ENCODE data around the gene ARHGDIG. TPM values are rescaled to one million over a fixed set of nuclear protein-coding genes. Genes with fewer than 3 reads are reported as not detected.
"Not testable (repeated sequence)": the region's sequence is repeated elsewhere in the genome, so short reads cannot be mapped to it uniquely, and the experiment has no call there.

The ARHGDIG gene
- total RNA-seq, result not detected

DNA sequence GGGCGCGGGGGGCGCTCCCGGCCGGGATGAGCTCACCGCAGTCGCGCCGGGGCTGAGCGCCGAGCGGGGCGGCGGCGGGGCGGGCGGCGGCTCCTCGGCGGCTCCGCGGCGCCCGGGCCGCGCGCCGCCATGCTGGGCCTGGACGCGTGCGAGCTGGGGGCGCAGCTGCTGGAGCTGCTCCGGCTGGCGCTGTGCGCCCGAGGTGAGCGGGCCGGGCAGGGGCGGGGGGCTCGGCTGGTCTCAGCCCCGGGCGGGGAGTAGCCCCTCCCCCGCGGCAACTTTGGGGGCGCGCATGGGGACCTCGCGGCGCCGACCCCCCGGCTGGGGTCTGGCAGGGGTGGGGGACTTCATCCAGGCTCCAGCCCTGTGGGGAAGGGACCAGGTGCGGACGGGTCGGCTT, at the start of gene ARHGDIG:
Gene ARHGDIG, plus strand, starts transcription at position 40 of the 400 bp plus-strand sequence. Its CDS starts 90 bp downstream, at position 130.
- DNase-seq (ENCODE audit: low spot score), result no peak

DNA sequence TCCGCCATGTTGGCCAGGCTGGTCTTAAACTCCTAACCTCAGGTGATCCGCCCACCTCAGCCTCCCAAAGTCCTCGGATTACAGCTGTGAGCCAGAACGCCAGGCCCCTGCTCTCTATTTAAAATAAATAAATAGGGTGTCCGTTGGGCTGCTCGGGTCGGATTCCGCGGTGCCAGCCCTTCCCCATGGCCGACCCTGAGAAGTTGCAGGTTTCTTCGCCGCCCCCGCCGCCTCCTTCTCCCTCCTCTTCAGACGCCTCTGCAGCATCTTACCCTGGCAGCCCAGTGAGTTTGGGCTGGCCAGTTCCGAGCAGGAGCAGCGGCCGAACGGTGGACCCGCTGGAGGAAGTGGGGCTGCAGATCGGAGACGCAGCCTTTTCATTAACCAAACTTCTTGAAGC, 49.4 kb upstream of the ARHGDIG start:
- no peak for DNase-seq (ENCODE audit: low spot score)

DNA sequence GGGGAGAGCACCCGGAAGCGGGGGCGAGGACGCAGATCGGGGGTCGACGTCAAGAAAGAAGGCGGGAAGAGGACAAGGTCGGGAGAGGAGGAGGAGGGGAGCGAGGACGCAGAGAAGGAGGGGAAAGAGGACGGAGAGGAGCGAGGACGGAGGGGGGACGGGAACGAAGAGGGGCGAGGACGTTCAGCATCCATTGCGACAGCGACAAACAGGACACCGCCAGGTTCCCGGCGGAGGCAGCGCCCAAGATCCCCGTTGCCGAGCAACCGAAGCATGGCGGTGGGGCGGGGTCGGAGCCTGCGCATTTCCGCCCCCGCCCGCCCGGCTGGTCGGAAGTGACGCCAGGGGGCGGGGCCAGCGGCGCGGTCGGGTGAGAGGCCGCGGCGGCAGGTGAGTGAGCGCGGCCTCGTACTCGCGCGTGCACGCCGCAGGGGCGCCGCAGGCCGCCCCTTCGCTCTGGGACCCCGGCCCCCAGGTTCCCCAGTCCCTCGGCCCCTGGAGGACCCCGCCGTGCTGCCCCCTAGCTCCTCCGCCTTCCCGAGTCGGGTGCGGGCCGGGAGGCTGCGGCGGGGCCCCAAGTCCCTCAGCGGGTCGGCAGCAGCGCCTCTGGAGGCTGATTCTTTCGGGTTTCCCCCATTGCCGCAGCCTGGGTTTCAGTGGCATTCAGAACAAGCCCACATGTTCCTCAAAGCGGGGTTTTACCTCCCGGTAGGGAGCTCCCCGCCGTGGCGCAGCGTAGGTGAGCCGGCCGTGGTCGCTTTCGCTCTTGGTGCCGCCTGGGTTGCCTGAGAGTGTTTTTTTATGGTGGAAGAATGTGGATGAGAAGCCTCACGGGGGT, 45.7 kb upstream of the ARHGDIG start, which contains the start of gene FAM234A:
Gene FAM234A, plus strand, starts transcription at position 354 of the 838 bp plus-strand sequence. CDS start 19,593 bp downstream, outside the sequence.
- peak; percentile 93 for DNase-seq (ENCODE audit: low spot score)

DNA sequence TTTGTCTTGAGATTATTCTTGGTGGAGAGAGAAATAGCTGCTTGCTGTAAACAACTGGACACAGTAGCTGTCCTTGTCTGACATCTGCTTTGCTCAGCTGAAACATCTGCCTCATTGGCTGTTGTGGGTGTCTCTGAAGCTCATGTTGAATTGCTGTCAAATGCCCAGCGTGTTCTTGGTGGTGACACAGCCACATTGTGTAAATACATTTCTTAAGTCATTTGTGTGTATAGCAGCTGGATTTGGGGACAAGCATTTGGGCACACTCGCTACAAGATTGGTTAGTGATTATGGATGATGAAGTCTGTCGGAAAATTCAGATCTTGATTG, 40.5 kb upstream of the ARHGDIG start:
- no peak for DNase-seq (ENCODE audit: low spot score)

DNA sequence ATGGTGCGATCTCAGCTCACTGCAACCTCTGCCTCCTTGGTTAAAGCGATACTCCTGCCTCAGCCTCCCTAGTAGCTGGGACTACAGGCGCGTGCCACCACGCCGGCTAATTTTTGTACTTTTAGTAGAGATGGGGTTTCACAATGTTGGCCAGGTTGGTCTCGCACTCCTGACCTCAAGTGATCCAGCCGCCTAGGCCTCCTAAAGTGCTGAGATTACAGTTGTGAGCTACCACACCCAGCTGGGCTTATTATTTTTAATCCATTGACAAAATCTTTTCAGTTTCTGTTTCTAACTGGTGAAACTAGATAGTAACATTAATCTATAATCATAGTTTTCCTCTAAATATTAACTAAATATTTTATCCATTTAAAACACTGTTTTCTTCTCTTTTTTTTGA, 39.8 kb upstream of the ARHGDIG start:
- DNase-seq (ENCODE audit: low spot score), result no peak

DNA sequence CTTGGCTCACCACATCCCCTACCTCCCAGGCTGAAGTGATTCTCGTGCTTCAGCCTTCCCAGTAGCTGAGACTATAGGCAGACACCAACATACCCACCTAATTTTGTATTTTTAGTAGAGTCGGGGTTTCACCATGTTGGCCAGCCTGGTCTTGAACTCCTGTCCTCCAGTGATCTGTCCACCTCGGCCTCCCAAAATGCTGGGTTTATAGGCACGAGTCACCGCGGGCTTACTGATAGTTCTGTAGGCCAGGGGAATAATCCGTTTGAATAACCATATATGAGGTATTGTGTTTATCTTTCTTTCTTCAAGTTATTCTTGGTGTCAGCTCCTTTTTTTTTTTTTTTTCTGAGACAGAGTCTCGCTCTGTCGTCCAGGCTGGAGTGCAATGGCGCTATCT, 38.1 kb upstream of the ARHGDIG start:
- DNase-seq (ENCODE audit: low spot score), result no peak

DNA sequence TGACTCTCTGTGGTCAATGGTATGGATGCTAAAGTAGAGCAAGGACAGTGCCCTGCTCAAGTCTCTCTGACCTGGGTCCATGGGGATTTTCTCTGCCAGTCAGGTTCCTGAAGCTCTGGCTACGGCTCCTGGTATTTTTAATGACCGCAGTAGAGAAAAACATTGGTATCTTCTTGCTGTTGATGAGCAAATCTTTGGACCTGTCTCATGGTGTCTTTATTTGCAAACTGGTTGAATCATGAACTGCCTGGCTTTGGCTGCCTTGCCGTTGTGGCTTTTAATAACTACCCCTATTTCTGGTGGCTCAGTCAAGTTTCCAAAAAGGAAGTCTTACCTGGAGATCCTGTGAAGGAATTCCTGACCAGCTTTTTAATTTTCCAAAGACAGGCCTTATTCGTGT, 37.0 kb upstream of the ARHGDIG start:
- DNase-seq (ENCODE audit: low spot score), result no peak

DNA sequence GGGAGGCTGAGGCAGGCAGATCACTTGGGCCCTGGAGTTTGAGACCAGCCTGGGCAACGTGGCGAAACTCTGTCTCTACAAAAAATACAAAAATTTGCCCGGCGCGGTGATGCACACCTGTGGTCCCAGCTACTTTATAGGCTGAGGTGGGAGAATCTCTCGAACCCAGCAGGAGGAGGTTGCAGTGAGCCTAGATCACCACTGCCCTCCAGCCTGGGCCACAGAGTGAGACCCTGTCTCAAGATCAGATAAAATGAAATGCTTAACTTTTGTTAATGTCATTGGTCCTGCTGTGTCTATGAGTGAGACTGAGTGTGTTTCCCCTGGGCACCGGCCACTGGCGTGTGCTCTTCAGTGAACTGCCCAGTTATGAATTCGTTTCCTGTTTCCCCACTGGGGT, 35.3 kb upstream of the ARHGDIG start:
- DNase-seq (ENCODE audit: low spot score), result no peak

DNA sequence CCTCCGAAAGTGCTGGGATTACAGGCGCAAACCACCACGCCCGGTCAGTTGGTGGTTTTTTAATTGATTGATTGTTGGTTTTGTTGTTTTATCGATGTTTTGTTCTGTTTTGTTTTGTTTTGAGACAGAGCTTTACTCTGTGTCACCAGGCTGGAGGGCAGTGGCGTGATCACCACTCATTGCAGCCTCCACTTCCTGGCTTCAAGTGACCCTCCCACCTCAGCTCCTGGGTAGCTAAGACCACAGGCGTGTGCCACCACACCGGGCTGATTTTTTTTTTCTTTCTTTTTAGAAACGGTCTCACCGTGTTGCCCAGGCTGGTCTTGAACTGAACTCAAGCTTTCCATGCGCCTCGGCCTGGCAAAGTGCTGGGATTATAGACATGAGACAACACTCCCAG, 33.4 kb upstream of the ARHGDIG start:
- no peak for DNase-seq (ENCODE audit: low spot score)

DNA sequence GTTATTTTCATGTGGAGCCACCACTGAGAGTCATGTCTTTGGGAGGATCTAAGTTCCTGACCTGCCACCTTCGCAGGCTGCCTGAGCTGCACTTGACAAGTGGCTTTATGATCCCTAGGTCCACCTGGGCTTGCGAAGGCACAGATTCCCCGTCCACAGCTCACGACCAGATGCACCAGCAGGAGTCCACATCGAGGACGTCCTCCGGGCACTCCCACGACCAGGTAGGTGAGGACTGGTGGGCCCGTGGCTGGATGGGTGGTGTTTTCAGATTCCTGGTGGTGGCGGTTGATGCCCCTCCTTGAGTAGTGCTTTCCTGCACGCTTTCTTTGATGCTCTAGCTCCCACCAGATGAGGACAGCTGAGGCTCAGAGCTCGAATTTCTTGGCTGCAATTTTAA, 31.0 kb upstream of the ARHGDIG start:
- DNase-seq (ENCODE audit: low spot score), result no peak

DNA sequence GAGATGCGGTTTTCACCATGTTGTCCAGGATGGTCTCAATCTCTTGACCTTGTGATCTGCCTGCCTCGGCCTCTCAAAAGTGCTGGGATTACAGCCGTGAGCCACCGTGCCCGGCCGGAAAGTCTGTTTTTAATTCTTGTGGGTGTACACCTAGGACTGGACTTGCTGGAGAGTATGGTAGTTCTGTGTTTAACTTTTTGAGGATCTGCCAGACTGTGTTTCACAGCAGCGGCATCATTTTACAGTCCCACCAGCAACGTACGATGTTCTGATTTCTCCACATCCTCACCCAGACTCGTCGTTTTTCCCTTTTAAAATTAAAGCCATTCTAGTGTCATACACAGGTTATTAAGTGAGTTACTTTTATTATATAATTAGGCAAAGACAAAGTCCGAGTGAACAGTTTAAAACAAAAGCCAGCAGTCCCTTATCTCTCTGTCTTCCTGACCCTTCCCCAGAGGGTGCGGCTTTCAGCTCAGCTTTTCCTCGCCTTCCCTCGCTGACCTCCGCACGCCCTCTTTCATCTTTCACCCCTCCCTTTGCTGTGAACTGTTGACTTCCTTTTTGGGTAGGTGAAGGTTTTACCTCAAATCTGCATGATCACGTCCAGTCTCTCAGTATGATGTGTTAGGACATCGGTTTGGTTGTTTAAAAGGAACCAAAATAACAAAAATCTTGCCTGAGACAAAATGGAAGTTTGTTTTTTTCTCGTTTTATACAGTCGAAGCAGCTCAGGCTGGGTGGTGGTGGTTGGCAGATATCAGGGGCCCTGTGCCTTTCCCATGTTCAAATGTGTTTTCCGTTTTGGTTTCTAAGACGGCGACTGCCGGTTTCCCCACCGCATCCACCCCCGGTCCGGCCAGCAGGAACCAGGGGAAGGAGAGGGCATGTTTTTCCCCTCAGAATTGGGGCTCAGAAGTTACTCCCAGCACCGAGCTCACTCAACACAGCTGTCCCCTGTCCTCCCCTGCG, 27.7 kb upstream of the ARHGDIG start:
- DNase-seq (ENCODE audit: low spot score), result no peak

DNA sequence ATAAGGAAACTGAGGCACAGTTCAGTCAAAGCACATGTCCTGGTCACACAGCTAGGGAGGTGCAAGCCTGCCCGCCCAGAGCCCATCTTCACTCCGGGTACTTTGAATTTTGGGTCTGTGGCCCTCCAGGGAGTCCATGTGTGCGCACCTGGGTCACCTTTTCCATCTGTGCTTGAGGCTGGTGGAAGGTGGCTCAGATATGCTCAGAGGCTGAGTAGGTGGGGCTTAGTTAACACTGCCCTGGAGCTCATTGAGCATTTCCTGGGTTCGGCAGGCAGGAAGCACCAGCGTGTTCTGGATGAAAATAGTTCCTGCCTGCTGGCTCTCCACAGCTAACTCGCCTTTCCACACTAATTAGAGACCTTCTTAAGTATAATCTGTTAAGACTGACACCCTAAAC, 26.6 kb upstream of the ARHGDIG start:
- DNase-seq (ENCODE audit: low spot score), result no peak

DNA sequence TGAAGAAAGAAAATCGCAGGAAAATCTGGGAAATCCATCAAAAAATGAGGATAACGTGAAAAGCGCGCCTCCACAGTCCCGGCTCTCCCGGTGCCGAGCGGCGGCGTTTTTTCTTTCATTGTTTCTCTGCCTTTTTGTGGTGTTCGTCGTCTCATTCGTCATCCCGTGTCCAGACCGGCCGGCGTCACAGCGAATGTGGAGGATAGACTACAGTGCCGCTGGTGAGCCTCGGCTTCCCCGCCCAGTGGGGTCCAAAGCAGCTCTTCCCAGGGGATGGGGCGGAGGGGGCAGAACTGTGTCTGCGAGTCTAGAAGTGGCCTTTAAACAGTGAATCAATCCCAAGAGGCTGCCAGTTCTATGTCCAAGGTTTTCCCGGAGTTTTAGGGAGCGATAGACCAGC, 25.9 kb upstream of the ARHGDIG start:
- no peak for DNase-seq (ENCODE audit: low spot score)

DNA sequence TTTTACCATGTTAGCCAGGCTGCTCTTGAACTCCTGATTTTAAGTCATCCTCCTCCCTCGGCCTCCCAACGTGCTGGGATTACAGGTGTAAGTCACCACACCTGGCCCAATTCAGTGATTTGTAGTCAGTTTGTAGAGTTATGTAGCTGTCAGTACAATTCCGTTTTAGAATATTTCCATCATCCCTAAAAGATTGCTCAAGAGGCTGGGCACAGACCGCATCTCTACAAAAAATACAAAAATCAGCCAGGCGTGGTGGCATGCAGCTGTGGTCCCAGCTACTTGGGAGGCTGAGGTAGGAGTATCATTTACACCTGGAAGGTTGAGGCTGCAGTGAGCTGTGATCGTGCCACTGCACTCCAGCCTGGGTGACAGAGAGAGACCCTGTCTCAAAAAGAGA, 25.2 kb upstream of the ARHGDIG start:
- no peak for DNase-seq (ENCODE audit: low spot score)

DNA sequence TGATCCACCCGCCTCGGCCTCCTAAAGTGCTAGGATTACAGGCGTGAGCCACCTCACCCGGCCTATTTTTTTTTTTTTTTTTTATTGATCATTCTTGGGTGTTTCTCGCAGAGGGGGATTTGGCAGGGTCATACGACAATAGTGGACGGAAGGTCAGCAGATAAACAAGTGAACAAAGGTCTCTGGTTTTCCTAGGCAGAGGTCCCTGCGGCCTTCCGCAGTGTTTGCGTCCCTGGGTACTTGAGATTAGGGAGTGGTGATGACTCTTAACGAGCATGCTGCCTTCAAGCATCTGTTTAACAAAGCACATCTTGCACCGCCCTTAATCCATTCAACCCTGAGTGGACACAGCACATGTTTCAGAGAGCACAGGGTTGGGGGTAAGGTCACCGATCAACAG, 22.3 kb upstream of the ARHGDIG start:
- DNase-seq (ENCODE audit: low spot score), result not testable (repeated sequence)

DNA sequence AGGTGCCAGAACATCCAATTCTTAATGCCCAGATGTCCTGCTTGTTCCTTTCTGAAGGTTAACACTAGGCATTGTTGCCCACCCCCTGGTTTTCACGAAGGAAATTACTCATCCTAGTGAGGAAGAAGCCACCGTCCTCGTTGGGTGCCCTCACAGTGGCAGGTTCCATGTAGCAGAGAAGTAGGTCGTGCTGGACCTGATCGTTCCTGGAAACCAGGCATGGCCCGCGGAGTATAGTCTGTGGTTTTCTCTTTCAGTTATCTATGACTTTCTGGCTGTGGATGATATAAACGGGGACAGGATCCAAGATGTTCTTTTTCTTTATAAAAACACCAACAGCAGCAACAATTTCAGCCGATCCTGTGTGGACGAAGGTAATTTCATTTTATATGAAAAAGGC, 21.2 kb upstream of the ARHGDIG start:
- DNase-seq (ENCODE audit: low spot score), result no peak

DNA sequence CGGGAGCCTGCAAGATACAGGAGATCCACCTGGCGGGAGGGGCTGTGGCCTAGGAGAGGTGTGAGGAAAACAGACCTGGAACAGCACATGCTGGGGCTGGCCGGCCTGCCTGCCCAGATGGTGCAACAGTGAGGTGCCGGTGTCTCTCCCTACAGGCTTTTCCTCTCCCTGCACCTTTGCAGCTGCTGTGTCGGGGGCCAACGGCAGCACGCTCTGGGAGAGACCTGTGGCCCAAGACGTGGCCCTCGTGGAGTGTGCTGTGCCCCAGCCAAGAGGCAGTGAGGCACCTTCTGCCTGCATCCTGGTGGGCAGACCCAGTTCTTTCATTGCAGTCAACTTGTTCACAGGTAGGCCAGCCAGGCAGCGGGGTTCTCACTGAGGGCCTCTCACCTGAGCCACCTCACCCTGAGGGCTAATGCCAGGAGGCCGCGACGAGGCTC, 20.6 kb upstream of the ARHGDIG start:
- DNase-seq (ENCODE audit: low spot score), result no peak

DNA sequence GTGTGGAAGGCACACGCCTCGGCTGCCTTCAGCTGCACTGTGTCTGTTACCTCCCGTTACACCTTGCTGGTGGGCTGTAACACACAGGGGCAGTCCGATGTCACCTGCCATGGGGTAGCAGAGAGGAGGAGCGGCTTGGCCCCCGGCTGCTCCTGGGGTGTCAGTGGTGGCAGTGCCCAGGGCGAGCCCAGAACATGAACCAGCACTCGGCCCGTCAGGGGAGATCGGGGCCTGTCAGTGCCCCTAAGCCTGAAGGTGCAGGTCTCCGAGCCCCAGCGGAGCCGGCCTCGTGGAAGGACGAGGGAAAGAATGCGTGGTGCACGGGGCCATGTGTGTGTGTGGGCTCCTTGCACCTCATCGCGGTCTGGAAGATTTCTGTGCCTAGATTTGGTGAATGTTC, 20.1 kb upstream of the ARHGDIG start:
- no peak for DNase-seq (ENCODE audit: low spot score)

DNA sequence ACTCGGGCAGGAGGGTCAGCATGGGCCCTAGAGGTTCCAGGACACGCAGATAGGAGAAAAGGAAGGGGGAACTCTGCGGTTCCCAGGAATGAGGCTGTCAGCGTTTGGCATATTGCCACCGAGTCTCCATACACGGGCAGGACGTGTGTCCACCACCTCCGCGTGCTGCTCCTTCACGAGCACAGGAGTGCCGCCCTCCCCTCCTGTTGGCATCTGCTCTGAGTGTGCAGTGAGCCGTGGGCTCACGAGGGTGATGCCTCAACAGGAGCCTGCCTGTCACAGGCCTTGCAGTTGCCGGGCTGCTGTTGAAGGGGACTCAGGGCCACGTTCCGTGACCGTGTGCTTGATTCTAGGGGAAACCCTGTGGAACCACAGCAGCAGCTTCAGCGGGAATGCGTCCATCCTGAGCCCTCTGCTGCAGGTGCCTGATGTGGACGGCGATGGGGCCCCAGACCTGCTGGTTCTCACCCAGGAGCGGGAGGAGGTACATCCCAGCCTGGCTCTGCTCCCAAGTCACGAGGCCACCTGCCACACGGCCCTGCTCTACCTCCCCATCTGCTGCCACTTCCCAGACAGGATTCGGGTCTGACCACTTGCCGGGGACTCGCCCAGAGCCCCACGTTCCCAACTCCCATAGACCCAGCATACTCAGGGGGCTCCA, 19.2 kb upstream of the ARHGDIG start:
- no peak for DNase-seq (ENCODE audit: low spot score)

DNA sequence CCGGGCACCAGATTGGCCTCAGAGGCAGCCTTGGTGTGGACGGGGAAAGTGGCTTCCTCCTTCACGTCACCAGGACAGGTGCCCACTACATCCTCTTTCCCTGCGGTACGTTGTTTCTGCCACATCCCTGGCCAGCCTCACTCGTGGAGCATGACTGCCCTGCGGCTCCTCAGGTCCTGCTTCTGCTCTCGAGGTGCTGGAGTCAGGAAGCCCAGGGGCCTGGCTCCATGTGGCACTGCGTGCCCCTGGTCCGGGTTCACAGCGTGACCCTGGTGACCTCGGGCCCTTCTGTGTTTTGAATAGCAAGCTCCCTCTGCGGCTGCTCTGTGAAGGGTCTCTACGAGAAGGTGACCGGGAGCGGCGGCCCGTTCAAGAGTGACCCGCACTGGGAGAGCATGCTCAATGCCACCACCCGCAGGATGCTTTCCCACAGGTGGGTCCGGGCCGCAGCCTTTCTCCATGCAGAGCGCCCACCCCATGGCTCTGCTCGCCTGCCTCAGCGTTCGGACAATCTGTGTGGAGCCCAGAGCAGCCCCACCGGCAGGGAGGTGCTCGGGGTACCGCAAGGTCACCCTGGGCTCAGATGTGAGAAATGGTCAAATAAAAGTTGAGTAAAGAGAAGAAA, 18.2 kb upstream of the ARHGDIG start:
- DNase-seq (ENCODE audit: low spot score), result no peak

DNA sequence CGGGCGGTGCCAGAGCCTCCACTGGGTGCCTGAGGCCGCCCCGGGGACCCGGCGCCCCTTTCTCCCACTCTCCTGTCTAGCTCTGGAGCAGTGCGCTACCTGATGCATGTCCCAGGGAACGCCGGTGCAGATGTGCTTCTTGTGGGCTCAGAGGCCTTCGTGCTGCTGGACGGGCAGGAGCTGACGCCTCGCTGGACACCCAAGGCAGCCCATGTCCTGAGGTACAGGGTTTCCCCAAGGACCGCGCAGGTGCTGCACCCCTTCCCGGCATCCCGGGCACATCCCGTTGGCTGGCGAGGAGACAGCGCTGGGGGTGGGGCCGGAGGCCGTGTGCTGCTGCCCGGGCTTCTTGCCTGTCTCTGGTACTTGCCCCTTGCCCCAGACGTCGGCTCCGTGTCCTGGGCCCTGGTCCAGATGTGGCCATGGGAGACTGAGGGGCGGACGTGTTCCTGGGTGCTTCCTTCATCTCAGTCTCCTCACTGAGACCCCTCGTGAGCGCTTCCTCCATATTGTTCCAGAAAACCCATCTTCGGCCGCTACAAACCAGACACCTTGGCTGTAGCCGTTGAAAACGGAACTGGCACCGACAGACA, 17.1 kb upstream of the ARHGDIG start:
- no peak for DNase-seq (ENCODE audit: low spot score)

Data from ureter (tissue), 1 donor.